Measurements from ENCODE around the gene EP300.

- TF ChIP-seq CTCF (IDR thresholded peaks at IDR 0.05) (no peak), POLR2AphosphoS5 (IDR thresholded peaks at IDR 0.05) (no peak)
These were observed 92.3 kb downstream of the EP300 start for GRCh38 chr22:41184679-41185078.

Data from prostate gland (tissue), 2 donors.